GM18508 (cell line): ENCODE measurements around the gene ZNF148.
"Not testable (repeated sequence)": the region's sequence is repeated elsewhere in the genome, so short reads cannot be mapped to it uniquely, and the experiment has no call there.

Experiments
- ATAC-seq: cut with Tn5 transposase; IDR thresholded peaks from one replicate; pipeline ENCODE4 v1.9.1; 2021; ENCODE audit warnings: moderate number of reproducible peaks; ENCODE audit not compliant: insufficient read depth, unreplicated experiment

The ZNF148 gene

GRCh38 chr3:125378762-125379161 lies 3.6 kb upstream of the ZNF148 start:
- ATAC-seq = no peak

GRCh38 chr3:125375950-125376679 lies 990 bp upstream of the ZNF148 start:
- no peak for ATAC-seq

GRCh38 chr3:125374501-125374995 lies 577 bp downstream of the ZNF148 start:
- ATAC-seq = no peak

- no peak for ATAC-seq
These were observed 7.5 kb downstream of the ZNF148 start for GRCh38 chr3:125367403-125368230.

- ATAC-seq = no peak
These were observed 9.0 kb downstream of the ZNF148 start for GRCh38 chr3:125366132-125366531.

- no peak for ATAC-seq
These were observed 15.4 kb downstream of the ZNF148 start for GRCh38 chr3:125359700-125360099.

- ATAC-seq = no peak
These were observed 16.2 kb downstream of the ZNF148 start for GRCh38 chr3:125358923-125359322.

GRCh38 chr3:125357837-125358236 lies 17.3 kb downstream of the ZNF148 start:
- ATAC-seq = no peak

GRCh38 chr3:125357032-125357658 lies 18.0 kb downstream of the ZNF148 start:
- ATAC-seq = no peak

- ATAC-seq = no peak
These were observed 18.7 kb downstream of the ZNF148 start for GRCh38 chr3:125356140-125357026.

GRCh38 chr3:125353659-125354058 lies 21.5 kb downstream of the ZNF148 start:
- ATAC-seq = no peak

- ATAC-seq = no peak
These were observed 22.0 kb downstream of the ZNF148 start for GRCh38 chr3:125353128-125353527.

- no peak for ATAC-seq
These were observed 23.2 kb downstream of the ZNF148 start for GRCh38 chr3:125351814-125352456.

- ATAC-seq = no peak
These were observed 24.0 kb downstream of the ZNF148 start for GRCh38 chr3:125351152-125351551.

GRCh38 chr3:125350597-125350996 lies 24.5 kb downstream of the ZNF148 start:
- no peak for ATAC-seq

- no peak for ATAC-seq
These were observed 25.5 kb downstream of the ZNF148 start for GRCh38 chr3:125349556-125350165.

- ATAC-seq = no peak
These were observed 26.1 kb downstream of the ZNF148 start for GRCh38 chr3:125349055-125349454.

- ATAC-seq = not testable (repeated sequence)
These were observed 31.8 kb downstream of the ZNF148 start for GRCh38 chr3:125343367-125343766.

- ATAC-seq = no peak
These were observed 35.0 kb downstream of the ZNF148 start for GRCh38 chr3:125340121-125340520.
